Activated T-cell treated with anti-CD3 and anti-CD28 coated beads, Interleukin-2, amount 50 U/mL, for 24 hours (primary cell): ENCODE results near the gene ACTRT2.

ENCODE experiments used
- DNase-seq: peaks from one replicate; pipeline ENCODE4 v3.0.0-alpha.2; 2020
- H3K27ac Mint-ChIP-seq: 2 replicates; pipeline ENCODE4 v1.8.0; 2020; ENCODE audit warnings: mild to moderate bottlenecking, mixed read lengths
- H3K27me3 Mint-ChIP-seq: 2 replicates; pipeline ENCODE4 v1.8.0; 2020; ENCODE audit warnings: mixed read lengths
- H3K36me3 Mint-ChIP-seq: 2 replicates; pipeline ENCODE4 v1.8.0; 2020; ENCODE audit warnings: low read depth, mixed read lengths
- H3K4me1 Mint-ChIP-seq: 2 replicates; pipeline ENCODE4 v1.8.0; 2020; ENCODE audit warnings: low read depth, mixed read lengths
- H3K4me3 Mint-ChIP-seq: 2 replicates; pipeline ENCODE4 v1.8.0; 2020; ENCODE audit warnings: mild to moderate bottlenecking, moderate library complexity, mixed read lengths
- H3K9me3 Mint-ChIP-seq: 2 replicates; pipeline ENCODE4 v1.8.0; 2020; ENCODE audit warnings: mixed read lengths

Gene ACTRT2

GRCh38 chr1:3027611-3028371 is 6.5 kb downstream of the ACTRT2 start:
- H3K4me1 Mint-ChIP-seq: peaks cover 7% of the 10 kb centered on the region
- H3K4me3 Mint-ChIP-seq: no peak overlapping the region
- DNase-seq: peak; percentile 9
- no peak overlapping the region for H3K27ac Mint-ChIP-seq
- H3K27me3 Mint-ChIP-seq: no peaks in the 10 kb centered on the region
- no peaks in the 10 kb centered on the region for H3K9me3 Mint-ChIP-seq
- H3K36me3 Mint-ChIP-seq: no peaks in the 10 kb centered on the region

GRCh38 chr1:3028531-3029282 is 7.4 kb downstream of the ACTRT2 start:
- H3K27me3 Mint-ChIP-seq: no peaks in the 10 kb centered on the region
- H3K36me3 Mint-ChIP-seq: no peaks in the 10 kb centered on the region
- no peak overlapping the region for H3K27ac Mint-ChIP-seq
- H3K4me3 Mint-ChIP-seq: no peak overlapping the region
- H3K4me1 Mint-ChIP-seq: peaks cover 16% of the 10 kb centered on the region
- H3K9me3 Mint-ChIP-seq: no peaks in the 10 kb centered on the region
- DNase-seq: peak; percentile 11

- H3K4me3 Mint-ChIP-seq: no peak overlapping the region
- no peaks in the 10 kb centered on the region for H3K9me3 Mint-ChIP-seq
- no peaks in the 10 kb centered on the region for H3K27me3 Mint-ChIP-seq
- no peak overlapping the region for H3K27ac Mint-ChIP-seq
- DNase-seq: peak; percentile 23
- H3K4me1 Mint-ChIP-seq: peaks cover 19% of the 10 kb centered on the region
- no peaks in the 10 kb centered on the region for H3K36me3 Mint-ChIP-seq
Measured at GRCh38 chr1:3029481-3029961, 8.3 kb downstream of the ACTRT2 start.

- Mint-ChIP-seq H3K4me3 (no peak overlapping the region), H3K9me3 (no peaks in the 10 kb centered on the region), H3K27me3 (no peaks in the 10 kb centered on the region), H3K4me1 (peaks cover 19% of the 10 kb centered on the region), H3K36me3 (no peaks in the 10 kb centered on the region), H3K27ac (no peak overlapping the region)
- DNase-seq: peak; percentile 11
Measured at GRCh38 chr1:3029991-3030662, 8.9 kb downstream of the ACTRT2 start.

GRCh38 chr1:3030663-3031381 is 9.6 kb downstream of the ACTRT2 start:
- Mint-ChIP-seq H3K27me3 (no peaks in the 10 kb centered on the region), H3K9me3 (no peaks in the 10 kb centered on the region), H3K36me3 (no peaks in the 10 kb centered on the region), H3K27ac (no peak overlapping the region), H3K4me3 (no peak overlapping the region), H3K4me1 (peaks cover 19% of the 10 kb centered on the region)
- peak; percentile 14 for DNase-seq

GRCh38 chr1:3031401-3032221 is 10.3 kb downstream of the ACTRT2 start:
- no peak overlapping the region for H3K27ac Mint-ChIP-seq
- no peaks in the 10 kb centered on the region for H3K9me3 Mint-ChIP-seq
- DNase-seq: peak; percentile 24
- H3K36me3 Mint-ChIP-seq: no peaks in the 10 kb centered on the region
- H3K27me3 Mint-ChIP-seq: no peaks in the 10 kb centered on the region
- H3K4me1 Mint-ChIP-seq: peaks cover 19% of the 10 kb centered on the region
- H3K4me3 Mint-ChIP-seq: no peak overlapping the region

GRCh38 chr1:3032371-3033039 is 11.2 kb downstream of the ACTRT2 start:
- no peak for DNase-seq
- H3K27ac Mint-ChIP-seq: peak overlapping the region; percentile 33

GRCh38 chr1:3033040-3033789 is 11.9 kb downstream of the ACTRT2 start:
- Mint-ChIP-seq H3K27me3 (no peaks in the 10 kb centered on the region), H3K27ac (peak overlapping the region; percentile 33), H3K4me3 (no peak overlapping the region), H3K36me3 (no peaks in the 10 kb centered on the region), H3K4me1 (peaks cover 19% of the 10 kb centered on the region), H3K9me3 (no peaks in the 10 kb centered on the region)
- peak; percentile 42 for DNase-seq

More at GRCh38 chr1:3032371-3033039, 11.2 kb downstream of the ACTRT2 start:
- no peaks in the 10 kb centered on the region for H3K9me3 Mint-ChIP-seq
- peaks cover 19% of the 10 kb centered on the region for H3K4me1 Mint-ChIP-seq
- no peaks in the 10 kb centered on the region for H3K27me3 Mint-ChIP-seq
- no peaks in the 10 kb centered on the region for H3K36me3 Mint-ChIP-seq
- no peak overlapping the region for H3K4me3 Mint-ChIP-seq

- DNase-seq: peak; percentile 25
- no peak overlapping the region for H3K4me3 Mint-ChIP-seq
- H3K36me3 Mint-ChIP-seq: no peaks in the 10 kb centered on the region
- H3K27me3 Mint-ChIP-seq: no peaks in the 10 kb centered on the region
- H3K27ac Mint-ChIP-seq: no peak overlapping the region
- H3K4me1 Mint-ChIP-seq: peaks cover 19% of the 10 kb centered on the region
- no peaks in the 10 kb centered on the region for H3K9me3 Mint-ChIP-seq
Measured at GRCh38 chr1:3033790-3034090, 12.5 kb downstream of the ACTRT2 start.

- Mint-ChIP-seq H3K9me3 (no peaks in the 10 kb centered on the region), H3K27ac (no peak overlapping the region), H3K36me3 (no peaks in the 10 kb centered on the region), H3K4me3 (no peak overlapping the region), H3K4me1 (peaks cover 21% of the 10 kb centered on the region), H3K27me3 (no peaks in the 10 kb centered on the region)
- peak; percentile 23 for DNase-seq
Measured at GRCh38 chr1:3034162-3034561, 12.9 kb downstream of the ACTRT2 start.

GRCh38 chr1:3034728-3035562 is 13.7 kb downstream of the ACTRT2 start:
- H3K36me3 Mint-ChIP-seq: no peaks in the 10 kb centered on the region
- no peak overlapping the region for H3K4me3 Mint-ChIP-seq
- H3K4me1 Mint-ChIP-seq: peaks cover 21% of the 10 kb centered on the region
- no peaks in the 10 kb centered on the region for H3K27me3 Mint-ChIP-seq
- peak; percentile 25 for DNase-seq
- H3K27ac Mint-ChIP-seq: no peak overlapping the region
- no peaks in the 10 kb centered on the region for H3K9me3 Mint-ChIP-seq
